HepG2 (cell line): ENCODE measurements around the gene KDM5C. TPM values are rescaled to one million over a fixed set of nuclear protein-coding genes. Genes with fewer than 3 reads are reported as not detected.

Source experiments
- ATAC-seq: fragments of 200-7000 bp; cut with Tn5 transposase; 3 replicates; pipeline ENCODE4 v1.9.1; 2020; ENCODE audit warnings: mild to moderate bottlenecking, moderate library complexity
- BruUV-seq: library from RNA; stranded (reverse); fragments of 400-500 nt; replicated peaks from 2 replicates; lab custom pipeline; 2021; lab: Mats Ljungman, UMichigan
- CTCF ChIA-PET: fragments of 300-600 bp; formaldehyde crosslinking; extraction: SDS; loops from one replicate; lab custom pipeline; 2021; ENCODE audit warnings: low total read pairs, inconsistent platforms, low intra/inter-chr PET ratio; lab: Yijun Ruan, JAX
- POLR2A ChIA-PET: fragments of 350-600 bp; sonication (Branson Sonifier 250); formaldehyde crosslinking; loops from one replicate; lab custom pipeline; 2020; ENCODE audit warnings: antibody characterized with exemption, inconsistent platforms; lab: Yijun Ruan, JAX
- DNase-seq: peaks from one replicate; pipeline ENCODE4 v3.0.0-alpha.2; 2015; ENCODE audit warnings: low spot score
- FAIRE-seq: peaks from 3 replicates; lab custom pipeline; 2011; peaks lifted over from hg19 to GRCh38; lab: Jason Lieb, UNC
- H2AFZ ChIP-seq: one replicate; pipeline ENCODE4 v1.6.1; 2011; ENCODE audit warnings: low read length, inconsistent platforms
- H3K27ac ChIP-seq: fragments of 300-600 bp; 3 replicates; pipeline ENCODE4 v1.8.0; 2011; ENCODE audit warnings: mixed run types, mild to moderate bottlenecking, mixed read lengths, low read length, inconsistent platforms; ENCODE audit not compliant: insufficient read depth; ENCODE audit errors: extremely low read length
- H3K27me3 ChIP-seq, 2 experiments: fragments of 200-600 bp in 1 of 2; 2 replicates in 1 of 2; 3 replicates in 1 of 2; pipeline versions ENCODE4 v1.6.0 to v1.8.0; 2011; ENCODE audit warnings: low read length in 2 of 2, mild to moderate bottlenecking in 2 of 2, moderate library complexity in 2 of 2, inconsistent platforms in 1 of 2; ENCODE audit not compliant: insufficient read depth in 2 of 2, control insufficient read depth in 1 of 2
- H3K36me3 ChIP-seq, 2 experiments: fragments of 200-600 bp in 1 of 2; replicated peaks in 1 of 2; 2 replicates in 1 of 2; 3 replicates in 1 of 2; pipeline versions ENCODE4 v1.5.1 to v1.8.0; 2011; ENCODE audit warnings: low read length in 2 of 2, inconsistent platforms in 1 of 2; ENCODE audit not compliant: insufficient read depth in 2 of 2, control insufficient read depth in 1 of 2
- H3K4me1 ChIP-seq: 2 replicates; pipeline ENCODE4 v1.5.1; 2012; ENCODE audit warnings: low read length, inconsistent platforms; ENCODE audit not compliant: insufficient read depth
- H3K4me2 ChIP-seq: 2 replicates; pipeline ENCODE4 v1.6.0; 2011; ENCODE audit warnings: low read depth, low read length, inconsistent platforms
- H3K4me3 ChIP-seq, 3 experiments: fragments of 200-600 bp in 1 of 3; sonication (generic), shearing (Covaris generic) in 1 of 3; replicated peaks in 1 of 3; 2 replicates each; pipeline ENCODE4 v1.5.1; 2011 to 2016; ENCODE audit warnings: low read length in 3 of 3, inconsistent platforms in 2 of 3, low read depth in 2 of 3, mild to moderate bottlenecking in 2 of 3, control low read depth in 1 of 3, mixed read lengths in 1 of 3; ENCODE audit not compliant: insufficient read depth in 1 of 3
- H3K79me2 ChIP-seq: one replicate; pipeline ENCODE4 v1.6.1; 2011; ENCODE audit warnings: low read length, inconsistent platforms; ENCODE audit not compliant: insufficient read depth
- H3K9ac ChIP-seq: 2 replicates; pipeline ENCODE4 v1.6.0; 2011; ENCODE audit warnings: mild to moderate bottlenecking, low read depth, low read length, inconsistent platforms; ENCODE audit not compliant: insufficient read depth
- H3K9me3 ChIP-seq: 2 replicates; pipeline ENCODE4 v1.5.1; 2012; ENCODE audit warnings: mild to moderate bottlenecking, low read length
- H4K20me1 ChIP-seq: 2 replicates; pipeline ENCODE4 v1.6.0; 2011; ENCODE audit warnings: inconsistent platforms, mild to moderate bottlenecking, low read length, moderate library complexity; ENCODE audit not compliant: insufficient read depth
- ERF ChIP-seq: IDR thresholded peaks from 2 replicates; pipeline ENCODE4 v1.6.1; 2018; ENCODE audit warnings: missing biosample characterization, missing genetic modification reagents
- ONECUT2 ChIP-seq: sonication (generic); formaldehyde crosslinking; IDR thresholded peaks from 2 replicates; pipeline ENCODE4 v1.4.0; 2020; ENCODE audit warnings: missing genetic modification reagents
- RELA ChIP-seq: sonication (generic); formaldehyde crosslinking; IDR thresholded peaks from 2 replicates; pipeline ENCODE4 v1.4.0; 2020; ENCODE audit warnings: missing genetic modification reagents
- TOPORS ChIP-seq: sonication (generic); formaldehyde crosslinking; IDR thresholded peaks from 2 replicates; pipeline ENCODE4 v1.8.0; 2023; ENCODE audit warnings: mild to moderate bottlenecking, missing genetic modification reagents
- ZNF101 ChIP-seq: sonication (generic); formaldehyde crosslinking; IDR thresholded peaks from 2 replicates; pipeline ENCODE4 v1.4.0; 2020; ENCODE audit warnings: mild to moderate bottlenecking, low read depth, missing genetic modification reagents, borderline replicate concordance
- WGBS: methylation state at CpG from one replicate; pipeline ENCODE4 v1.1.6; 2017; ENCODE audit warnings: low lambda C conversion rate; 5-methylcytosine and 5-hydroxymethylcytosine counted together
- in situ Hi-C: cut with HindIII; loops from 2 replicates; pipeline ENCODE4 v1.10.0; 2017; ENCODE audit warnings: low pct_unique_long_range_greater_than_20kb; ENCODE audit not compliant: extremely low pct_ligation_motif_present
- intact Hi-C: fragments of 100-400 bp; cut with micrococcal nuclease; formaldehyde crosslinking; loops from one replicate; pipeline ENCODE4 v1.10.0; 2022; ENCODE audit not compliant: unreplicated experiment
- polyA plus RNA-seq, 8 experiments: library from polyadenylated mRNA; depleted of rRNA in 3 of 8; stranded (reverse) in 7 of 8; unstranded in 1 of 8; fragments of >200 nt; fragmentation: Illumina TruSeq in 4 of 8; extraction: Trizol in 4 of 8; gene quantifications; 2 replicates each; pipeline versions ENCODE4 v1.2.1 to v1.2.3, GENCODE V29; 2011 to 2016; ENCODE audit warnings: low read depth in 4 of 8, missing spikeins in 1 of 8, mixed read lengths in 1 of 8; ENCODE audit not compliant: insufficient read depth in 1 of 8
- total RNA-seq, 5 experiments: library from RNA; depleted of rRNA; stranded (reverse); fragments of >200 nt; fragmentation: Illumina TruSeq; extraction: Trizol; gene quantifications; 2 replicates each; pipeline ENCODE4 v1.2.3, GENCODE V29; 2016; ENCODE audit warnings: low read depth in 1 of 5
- TF ChIP-seq, protein P1 (sequence below): sonication (generic); formaldehyde crosslinking; IDR thresholded peaks from 2 replicates; pipeline ENCODE4 v1.4.0; 2020; ENCODE audit warnings: missing genetic modification reagents
- TF ChIP-seq, protein P2 (sequence below): sonication (generic); formaldehyde crosslinking; IDR thresholded peaks from 2 replicates; pipeline ENCODE4 v1.5.1; 2020; ENCODE audit warnings: missing genetic modification reagents, mild to moderate bottlenecking, borderline replicate concordance
- TF ChIP-seq, protein P3 (sequence below): sonication (generic); formaldehyde crosslinking; IDR thresholded peaks from 2 replicates; pipeline ENCODE4 v1.8.0; 2022; ENCODE audit warnings: mild to moderate bottlenecking, missing genetic modification reagents, moderate library complexity

The KDM5C gene
- total and polyA plus RNA-seq, 2 of the 13 experiments (the other 11 are each of a cell fraction or from before 2014, with no cell fraction given): 32.5 to 34.0 TPM

DNA sequence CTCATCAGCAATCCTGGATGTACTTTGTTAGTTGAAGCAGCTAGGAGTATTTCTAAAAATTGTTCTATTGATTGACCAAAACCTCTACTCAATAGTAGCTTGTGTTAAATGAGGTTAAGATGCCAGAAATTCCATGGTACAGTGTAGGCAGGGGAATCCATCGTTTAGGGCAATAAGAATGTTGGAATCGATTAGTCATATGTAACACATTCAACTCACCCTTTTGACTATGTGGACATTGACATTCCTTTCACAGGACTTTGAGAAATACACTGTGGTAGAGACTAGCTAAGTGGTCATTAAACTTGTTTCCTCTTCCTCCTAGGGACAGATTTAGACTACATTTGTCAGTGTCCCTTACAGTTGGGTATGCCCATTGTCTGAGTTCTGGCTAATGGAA is 40.2 kb downstream of the KDM5C start:
- BruUV-seq: no TSS peak
- no peaks in the 10 kb centered on the region for H3K9me3 ChIP-seq
- ChIA-PET POLR2A (no interaction called here), CTCF (no interaction called here)
- in situ Hi-C loops (no loop called here), intact Hi-C loops (no loop called here)
- H3K27ac ChIP-seq: no peak overlapping the region
- H3K36me3 ChIP-seq: no peaks in the 10 kb centered on the region
- H3K4me3 ChIP-seq: no peak overlapping the region
- H3K79me2 ChIP-seq: no peaks in the 10 kb centered on the region
- no peaks in the 10 kb centered on the region for H3K27me3 ChIP-seq
- WGBS: 20% methylated on average over 1 of the region's 2 CpGs
- H3K4me1 ChIP-seq: no peaks in the 10 kb centered on the region
- no peaks in the 10 kb centered on the region for H4K20me1 ChIP-seq
- FAIRE-seq (no peak), DNase-seq (no peak), ATAC-seq (no peak; the same call in 2 of the 3 replicates)
- TF ChIP-seq, protein P1, sequence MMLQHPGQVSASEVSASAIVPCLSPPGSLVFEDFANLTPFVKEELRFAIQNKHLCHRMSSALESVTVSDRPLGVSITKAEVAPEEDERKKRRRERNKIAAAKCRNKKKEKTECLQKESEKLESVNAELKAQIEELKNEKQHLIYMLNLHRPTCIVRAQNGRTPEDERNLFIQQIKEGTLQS: no peak
- TF ChIP-seq ZNF101 (CRISPR knock-in tag) (no peak), TOPORS (CRISPR knock-in tag) (no peak), RELA (CRISPR knock-in tag) (no peak), ONECUT2 (CRISPR knock-in tag) (no peak), ERF (no peak)
- TF ChIP-seq, protein P2, sequence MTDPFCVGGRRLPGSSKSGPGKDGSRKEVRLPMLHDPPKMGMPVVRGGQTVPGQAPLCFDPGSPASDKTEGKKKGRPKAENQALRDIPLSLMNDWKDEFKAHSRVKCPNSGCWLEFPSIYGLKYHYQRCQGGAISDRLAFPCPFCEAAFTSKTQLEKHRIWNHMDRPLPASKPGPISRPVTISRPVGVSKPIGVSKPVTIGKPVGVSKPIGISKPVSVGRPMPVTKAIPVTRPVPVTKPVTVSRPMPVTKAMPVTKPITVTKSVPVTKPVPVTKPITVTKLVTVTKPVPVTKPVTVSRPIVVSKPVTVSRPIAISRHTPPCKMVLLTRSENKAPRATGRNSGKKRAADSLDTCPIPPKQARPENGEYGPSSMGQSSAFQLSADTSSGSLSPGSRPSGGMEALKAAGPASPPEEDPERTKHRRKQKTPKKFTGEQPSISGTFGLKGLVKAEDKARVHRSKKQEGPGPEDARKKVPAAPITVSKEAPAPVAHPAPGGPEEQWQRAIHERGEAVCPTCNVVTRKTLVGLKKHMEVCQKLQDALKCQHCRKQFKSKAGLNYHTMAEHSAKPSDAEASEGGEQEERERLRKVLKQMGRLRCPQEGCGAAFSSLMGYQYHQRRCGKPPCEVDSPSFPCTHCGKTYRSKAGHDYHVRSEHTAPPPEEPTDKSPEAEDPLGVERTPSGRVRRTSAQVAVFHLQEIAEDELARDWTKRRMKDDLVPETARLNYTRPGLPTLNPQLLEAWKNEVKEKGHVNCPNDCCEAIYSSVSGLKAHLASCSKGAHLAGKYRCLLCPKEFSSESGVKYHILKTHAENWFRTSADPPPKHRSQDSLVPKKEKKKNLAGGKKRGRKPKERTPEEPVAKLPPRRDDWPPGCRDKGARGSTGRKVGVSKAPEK (CRISPR knock-in tag): no peak
- TF ChIP-seq, protein P3, sequence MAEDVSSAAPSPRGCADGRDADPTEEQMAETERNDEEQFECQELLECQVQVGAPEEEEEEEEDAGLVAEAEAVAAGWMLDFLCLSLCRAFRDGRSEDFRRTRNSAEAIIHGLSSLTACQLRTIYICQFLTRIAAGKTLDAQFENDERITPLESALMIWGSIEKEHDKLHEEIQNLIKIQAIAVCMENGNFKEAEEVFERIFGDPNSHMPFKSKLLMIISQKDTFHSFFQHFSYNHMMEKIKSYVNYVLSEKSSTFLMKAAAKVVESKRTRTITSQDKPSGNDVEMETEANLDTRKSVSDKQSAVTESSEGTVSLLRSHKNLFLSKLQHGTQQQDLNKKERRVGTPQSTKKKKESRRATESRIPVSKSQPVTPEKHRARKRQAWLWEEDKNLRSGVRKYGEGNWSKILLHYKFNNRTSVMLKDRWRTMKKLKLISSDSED (CRISPR knock-in tag): no peak
- H2AFZ ChIP-seq: no peak overlapping the region
- H3K4me2 ChIP-seq: no peak overlapping the region
- H3K9ac ChIP-seq: no peak overlapping the region
